Heart left ventricle (tissue), 13 donors: Measurements from ENCODE around the gene WDR86.

ENCODE experiments used
- CTCF ChIP-seq, 12 donors: fragments of 200-600 bp; sonication (generic) in 4 of 12; IDR thresholded peaks; one replicate each; pipeline versions ENCODE4 v1.5.0 to v1.8.0; 2018 to 2022; ENCODE audit warnings: antibody characterized with exemption in 12 of 12, mild to moderate bottlenecking in 5 of 12
- POLR2A ChIP-seq, 2 donors: fragments of 450-650 bp; IDR thresholded peaks; one replicate each; pipeline ENCODE4 v1.6.1; 2017; ENCODE audit warnings: antibody characterized with exemption in 2 of 2, mild to moderate bottlenecking in 2 of 2, moderate library complexity in 2 of 2
- donor health status: ischemic (EF 13 %, LVEDD 7.1; RV severe dilation, severe dysfunction).
- donor health status: DM: no; HTN: yes; CAD: no.
- donor health status: DM: no; HTN: no; CAD: no.
- donor health status: ischemic (EF 25% LVEDD 6.9; RV normal size, moderate dysfunction).
- donor health status: ischemic (EF 25% LVEDD 5.7; RV mildly dilated, moderate dysfunction).
- donor health status: ischemic (EF 35%, LVEDD 5.7; RV mildly dilated, moderate dysfunction).
- donor health status: nonischemic (EF 11% LVEDD 7.7; RV severe dilation, severe dysfunction).
- donor health status: DM: yes; HTN: yes; CAD: no.
- donor health status: PGD.
- donor health status: ischemic (EF 29% LVEDD 5.4; RV normal size, mild dysfunction).
- donor health status: nonischemic (EF 23%, LVEDD 6.1; RV moderate dilation, normal function).

DNA sequence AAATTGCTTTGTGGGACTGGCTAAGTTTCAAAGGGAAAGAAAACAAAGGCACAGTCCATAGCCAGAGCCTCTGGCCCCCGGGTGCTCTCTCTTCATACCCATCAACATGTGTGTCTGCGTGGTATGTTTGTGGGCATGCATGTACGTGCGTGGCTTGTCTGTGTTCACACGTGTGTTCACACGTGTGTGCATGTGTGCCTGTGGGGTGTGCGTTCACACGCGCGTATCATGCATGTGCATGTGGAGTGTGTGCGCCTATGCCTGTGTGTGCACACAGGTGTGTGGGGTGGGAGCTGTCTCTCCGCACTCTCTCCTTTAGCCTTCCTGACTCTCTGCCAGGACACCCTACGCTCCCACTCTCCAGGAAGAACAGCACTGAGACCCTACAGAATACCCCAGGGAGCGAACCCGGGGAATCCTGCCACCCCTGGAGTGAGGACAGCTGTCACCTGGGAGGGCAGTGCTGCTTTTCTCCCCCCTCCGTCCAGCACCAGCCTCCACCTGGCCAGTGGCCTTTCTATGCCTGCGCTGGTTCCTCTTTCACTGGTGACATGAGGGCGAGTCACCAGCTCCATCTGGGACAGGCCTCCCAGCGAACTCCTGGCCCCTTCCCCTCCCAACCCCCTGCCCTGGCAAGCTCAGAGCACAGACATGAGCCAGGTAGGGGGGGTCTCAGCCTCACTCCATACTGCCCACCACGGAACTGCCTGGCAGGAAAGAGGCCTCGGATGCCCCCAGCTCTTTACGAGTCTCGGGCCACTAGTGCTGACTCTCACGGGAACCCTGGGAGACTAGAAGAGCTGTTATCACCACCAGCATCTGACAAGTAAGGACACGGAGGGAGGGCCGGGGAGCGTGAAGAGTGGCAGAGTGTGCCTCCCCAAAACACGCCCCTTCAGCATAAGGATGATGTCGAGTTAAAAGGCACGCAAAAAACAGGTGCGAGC, 16.5 kb downstream of the WDR86 start:
- TF ChIP-seq CTCF (IDR thresholded peaks at IDR 0.05) (no peak), POLR2A (IDR thresholded peaks at IDR 0.05) (no peak)
